Measurements from ENCODE around the gene STK39. TPM values are rescaled to one million over a fixed set of nuclear protein-coding genes. Genes with fewer than 3 reads are reported as not detected.

The STK39 gene
- total RNA-seq, 1 experiment from 2014 or later: 2.9 TPM

- H3K27me3 Mint-ChIP-seq (ENCODE audit: insufficient read depth, unreplicated experiment): peaks cover 2% of the 10 kb centered on the region
- H3K9me3 Mint-ChIP-seq (ENCODE audit: unreplicated experiment): no peaks in the 10 kb centered on the region
- Histone ChIP-seq H3K4me1 (no peaks in the 10 kb centered on the region), H3K36me3 (ENCODE audit: control insufficient read depth, insufficient read depth, low read length) (no peaks in the 10 kb centered on the region), H3K4me3 (ENCODE audit: low read depth, low read length) (no peak overlapping the region), H3K27me3 (replicated peaks; ENCODE audit: control insufficient read depth, insufficient read depth, low read length) (no peaks in the 10 kb centered on the region), H3K9me3 (no peaks in the 10 kb centered on the region)
- intact Hi-C loops (cut with micrococcal nuclease; ENCODE audit: unreplicated experiment): no loop called here
- no peak overlapping the region for H3K4me3 Mint-ChIP-seq (ENCODE audit: unreplicated experiment)
- CTCF ChIA-PET: no interaction called here
- no peaks in the 10 kb centered on the region for H3K36me3 Mint-ChIP-seq (ENCODE audit: insufficient read depth, unreplicated experiment)
- POLR2A ChIA-PET: no interaction called here
- no peak for DNase-seq
- no peaks in the 10 kb centered on the region for H3K4me1 Mint-ChIP-seq (ENCODE audit: low read depth, unreplicated experiment)
- BruUV-seq (replicated peaks): no TSS peak
- TF ChIP-seq, protein P1, sequence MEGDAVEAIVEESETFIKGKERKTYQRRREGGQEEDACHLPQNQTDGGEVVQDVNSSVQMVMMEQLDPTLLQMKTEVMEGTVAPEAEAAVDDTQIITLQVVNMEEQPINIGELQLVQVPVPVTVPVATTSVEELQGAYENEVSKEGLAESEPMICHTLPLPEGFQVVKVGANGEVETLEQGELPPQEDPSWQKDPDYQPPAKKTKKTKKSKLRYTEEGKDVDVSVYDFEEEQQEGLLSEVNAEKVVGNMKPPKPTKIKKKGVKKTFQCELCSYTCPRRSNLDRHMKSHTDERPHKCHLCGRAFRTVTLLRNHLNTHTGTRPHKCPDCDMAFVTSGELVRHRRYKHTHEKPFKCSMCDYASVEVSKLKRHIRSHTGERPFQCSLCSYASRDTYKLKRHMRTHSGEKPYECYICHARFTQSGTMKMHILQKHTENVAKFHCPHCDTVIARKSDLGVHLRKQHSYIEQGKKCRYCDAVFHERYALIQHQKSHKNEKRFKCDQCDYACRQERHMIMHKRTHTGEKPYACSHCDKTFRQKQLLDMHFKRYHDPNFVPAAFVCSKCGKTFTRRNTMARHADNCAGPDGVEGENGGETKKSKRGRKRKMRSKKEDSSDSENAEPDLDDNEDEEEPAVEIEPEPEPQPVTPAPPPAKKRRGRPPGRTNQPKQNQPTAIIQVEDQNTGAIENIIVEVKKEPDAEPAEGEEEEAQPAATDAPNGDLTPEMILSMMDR (IDR thresholded peaks at IDR 0.05; ENCODE audit: insufficient read depth in 1 of 2, low read depth in 1 of 2, low read length in 1 of 2, severe bottlenecking in 1 of 2, unreplicated experiment in 1 of 2): no peak
- no peak overlapping the region for H3K27ac Mint-ChIP-seq (ENCODE audit: unreplicated experiment)
Observed at GRCh38 chr2:168286535-168286934, 39.1 kb upstream of the STK39 start.

DNA sequence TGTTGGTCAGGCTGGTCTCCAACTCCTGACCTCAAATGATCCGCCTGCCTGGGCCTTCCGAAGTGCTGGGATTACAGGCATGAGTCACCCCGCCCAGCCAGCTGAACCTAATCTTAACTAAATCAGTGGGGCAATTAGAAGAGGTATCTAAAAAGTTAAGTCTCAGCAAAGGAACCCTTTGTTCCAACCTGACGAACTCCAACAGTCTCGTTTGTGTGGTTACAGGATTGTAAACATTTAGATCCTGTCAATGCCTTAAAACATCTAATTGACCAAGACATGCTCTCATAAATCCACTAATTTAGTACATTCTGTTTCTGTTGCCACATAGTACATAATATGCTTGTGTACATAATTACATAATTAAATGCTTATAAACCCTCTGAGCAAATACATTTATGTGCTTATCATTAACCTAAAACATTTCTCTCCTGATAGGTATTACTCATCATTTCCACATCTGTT is 31.1 kb upstream of the STK39 start:
- Mint-ChIP-seq H3K4me3 (ENCODE audit: unreplicated experiment) (no peak overlapping the region), H3K27ac (ENCODE audit: unreplicated experiment) (no peak overlapping the region), H3K27me3 (ENCODE audit: insufficient read depth, unreplicated experiment) (peaks cover 2% of the 10 kb centered on the region), H3K4me1 (ENCODE audit: low read depth, unreplicated experiment) (no peaks in the 10 kb centered on the region), H3K9me3 (ENCODE audit: unreplicated experiment) (no peaks in the 10 kb centered on the region), H3K36me3 (ENCODE audit: insufficient read depth, unreplicated experiment) (no peaks in the 10 kb centered on the region)
- DNase-seq: peak; percentile 37 to 50
- TF ChIP-seq, protein P1 (IDR thresholded peaks at IDR 0.05; ENCODE audit: insufficient read depth in 1 of 2, low read depth in 1 of 2, low read length in 1 of 2, severe bottlenecking in 1 of 2, unreplicated experiment in 1 of 2): no peak
- Histone ChIP-seq H3K4me3 (ENCODE audit: low read depth, low read length) (no peak overlapping the region), H3K4me1 (no peaks in the 10 kb centered on the region), H3K9me3 (no peaks in the 10 kb centered on the region), H3K27me3 (replicated peaks; ENCODE audit: control insufficient read depth, insufficient read depth, low read length) (no peaks in the 10 kb centered on the region), H3K36me3 (ENCODE audit: control insufficient read depth, insufficient read depth, low read length) (no peaks in the 10 kb centered on the region)
- CTCF ChIA-PET: no interaction called here
- intact Hi-C loops (cut with micrococcal nuclease; ENCODE audit: unreplicated experiment): no loop called here
- no TSS peak for BruUV-seq (replicated peaks)
- POLR2A ChIA-PET: no interaction called here

- Mint-ChIP-seq H3K27me3 (ENCODE audit: insufficient read depth, unreplicated experiment) (peaks cover 2% of the 10 kb centered on the region), H3K36me3 (ENCODE audit: insufficient read depth, unreplicated experiment) (no peaks in the 10 kb centered on the region), H3K9me3 (ENCODE audit: unreplicated experiment) (no peaks in the 10 kb centered on the region), H3K27ac (ENCODE audit: unreplicated experiment) (no peak overlapping the region), H3K4me3 (ENCODE audit: unreplicated experiment) (no peak overlapping the region), H3K4me1 (ENCODE audit: low read depth, unreplicated experiment) (no peaks in the 10 kb centered on the region)
- ChIA-PET POLR2A (no interaction called here), CTCF (no interaction called here)
- no peaks in the 10 kb centered on the region for H3K27me3 ChIP-seq (replicated peaks; ENCODE audit: control insufficient read depth, insufficient read depth, low read length)
- H3K4me3 ChIP-seq (ENCODE audit: low read depth, low read length): no peak overlapping the region
- DNase-seq: no peak
- H3K9me3 ChIP-seq: no peaks in the 10 kb centered on the region
- H3K4me1 ChIP-seq: no peaks in the 10 kb centered on the region
- TF ChIP-seq, protein P1 (IDR thresholded peaks at IDR 0.05; ENCODE audit: insufficient read depth in 1 of 2, low read depth in 1 of 2, low read length in 1 of 2, severe bottlenecking in 1 of 2, unreplicated experiment in 1 of 2): no peak
- no peaks in the 10 kb centered on the region for H3K36me3 ChIP-seq (ENCODE audit: control insufficient read depth, insufficient read depth, low read length)
- intact Hi-C loops (cut with micrococcal nuclease; ENCODE audit: unreplicated experiment): no loop called here
- BruUV-seq (replicated peaks): no TSS peak
Observed at GRCh38 chr2:168277276-168277675, 29.9 kb upstream of the STK39 start.

Measured in Caco-2 (cell line).